Epithelial cell of esophagus (primary cell): Measurements from ENCODE around the gene LAMP2.

ENCODE experiments used
- DNase-seq: peaks from one replicate; pipeline ENCODE4 v3.0.0; 2010; ENCODE audit warnings: low read depth
- H3K4me3 ChIP-seq: 2 replicates; pipeline ENCODE4 v1.5.1; 2011; ENCODE audit warnings: mild to moderate bottlenecking, low read length, control low read depth
- TF ChIP-seq, protein P1 (sequence below): IDR thresholded peaks from 2 replicates; pipeline ENCODE4 v1.5.1; 2011; ENCODE audit warnings: low read depth, mild to moderate bottlenecking, low read length, control low read depth, inconsistent platforms; ENCODE audit not compliant: insufficient read depth; ENCODE audit errors: missing control alignments

LAMP2 gene

DNA sequence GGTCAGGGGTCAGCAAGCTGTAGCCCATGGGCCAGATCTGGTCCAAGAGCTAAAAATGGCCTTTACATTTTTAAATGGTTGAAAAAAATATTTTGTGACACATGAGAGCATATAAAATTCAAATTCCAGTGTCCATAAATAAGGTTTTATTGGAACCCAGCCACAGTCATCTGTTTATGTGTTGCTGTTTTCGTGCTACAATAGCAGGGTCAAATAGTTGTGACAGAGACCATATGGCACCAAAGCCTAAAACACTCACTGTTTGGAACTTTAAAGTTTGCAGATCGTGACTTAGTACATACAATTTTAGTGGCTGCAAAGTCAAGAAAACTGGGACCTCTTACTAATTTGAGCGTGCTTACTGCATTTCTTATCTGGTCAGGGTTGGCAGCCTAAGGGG is 29.2 kb downstream of the LAMP2 start:
- TF ChIP-seq, protein P1, sequence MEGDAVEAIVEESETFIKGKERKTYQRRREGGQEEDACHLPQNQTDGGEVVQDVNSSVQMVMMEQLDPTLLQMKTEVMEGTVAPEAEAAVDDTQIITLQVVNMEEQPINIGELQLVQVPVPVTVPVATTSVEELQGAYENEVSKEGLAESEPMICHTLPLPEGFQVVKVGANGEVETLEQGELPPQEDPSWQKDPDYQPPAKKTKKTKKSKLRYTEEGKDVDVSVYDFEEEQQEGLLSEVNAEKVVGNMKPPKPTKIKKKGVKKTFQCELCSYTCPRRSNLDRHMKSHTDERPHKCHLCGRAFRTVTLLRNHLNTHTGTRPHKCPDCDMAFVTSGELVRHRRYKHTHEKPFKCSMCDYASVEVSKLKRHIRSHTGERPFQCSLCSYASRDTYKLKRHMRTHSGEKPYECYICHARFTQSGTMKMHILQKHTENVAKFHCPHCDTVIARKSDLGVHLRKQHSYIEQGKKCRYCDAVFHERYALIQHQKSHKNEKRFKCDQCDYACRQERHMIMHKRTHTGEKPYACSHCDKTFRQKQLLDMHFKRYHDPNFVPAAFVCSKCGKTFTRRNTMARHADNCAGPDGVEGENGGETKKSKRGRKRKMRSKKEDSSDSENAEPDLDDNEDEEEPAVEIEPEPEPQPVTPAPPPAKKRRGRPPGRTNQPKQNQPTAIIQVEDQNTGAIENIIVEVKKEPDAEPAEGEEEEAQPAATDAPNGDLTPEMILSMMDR, result no peak
- no peak overlapping the region for H3K4me3 ChIP-seq
- DNase-seq, result no peak

DNA sequence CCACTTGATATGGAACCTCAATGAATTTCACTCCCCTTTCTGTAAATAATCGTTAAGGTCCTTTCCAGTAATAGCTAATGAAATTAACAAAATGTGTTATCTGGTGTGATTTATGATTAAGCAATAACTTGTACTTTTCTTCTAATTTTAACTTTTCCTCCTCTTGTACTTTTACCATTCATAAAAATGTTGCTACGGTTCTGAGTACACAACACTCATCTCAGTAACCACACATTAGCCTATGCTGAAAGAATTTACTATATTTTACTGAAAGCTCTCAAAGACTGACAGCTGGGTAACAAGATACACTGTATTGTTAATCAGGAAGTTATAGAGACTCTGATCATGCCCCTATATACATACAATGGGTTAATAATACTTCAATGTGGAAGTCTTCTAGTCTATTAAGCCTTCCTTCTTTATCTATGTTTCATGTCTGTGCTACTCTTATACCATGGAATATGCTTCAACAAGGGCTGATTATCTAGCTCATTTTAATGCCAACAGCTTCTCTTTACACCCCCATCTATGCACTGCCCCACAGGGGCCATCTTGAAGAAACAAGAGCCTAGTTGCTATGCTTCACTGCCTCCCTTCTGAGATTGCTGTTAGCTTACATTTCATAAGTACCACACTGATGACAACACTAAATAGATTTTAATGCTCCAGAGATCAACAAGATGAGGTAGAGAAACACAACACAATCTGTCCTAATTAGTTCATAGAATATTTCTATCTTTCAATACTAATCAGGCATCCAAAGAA is 39.1 kb downstream of the LAMP2 start:
- TF ChIP-seq, protein P1, result no peak
- DNase-seq, result no peak
- H3K4me3 ChIP-seq, result no peak overlapping the region

DNA sequence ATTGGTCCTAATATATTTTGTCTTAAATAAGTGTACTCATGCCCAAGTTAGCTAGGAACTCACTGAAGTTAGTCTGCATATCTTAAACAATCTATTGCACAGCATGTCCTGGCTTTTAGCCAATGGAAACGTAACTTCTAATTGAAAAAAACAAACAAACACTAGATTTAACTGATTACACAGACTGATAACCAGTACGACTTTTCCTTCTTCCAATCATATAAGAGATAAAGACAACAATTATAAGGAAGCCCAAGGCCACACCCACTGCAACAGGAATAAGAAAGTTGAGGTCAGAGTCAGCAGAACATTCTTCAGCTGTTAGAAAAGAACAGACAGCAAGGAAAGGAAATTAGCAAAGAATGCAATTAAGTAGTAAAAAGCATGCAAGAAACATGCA is 40.8 kb downstream of the LAMP2 start:
- H3K4me3 ChIP-seq, result no peak overlapping the region
- peak; percentile 2 for DNase-seq
- TF ChIP-seq, protein P1, result no peak

DNA sequence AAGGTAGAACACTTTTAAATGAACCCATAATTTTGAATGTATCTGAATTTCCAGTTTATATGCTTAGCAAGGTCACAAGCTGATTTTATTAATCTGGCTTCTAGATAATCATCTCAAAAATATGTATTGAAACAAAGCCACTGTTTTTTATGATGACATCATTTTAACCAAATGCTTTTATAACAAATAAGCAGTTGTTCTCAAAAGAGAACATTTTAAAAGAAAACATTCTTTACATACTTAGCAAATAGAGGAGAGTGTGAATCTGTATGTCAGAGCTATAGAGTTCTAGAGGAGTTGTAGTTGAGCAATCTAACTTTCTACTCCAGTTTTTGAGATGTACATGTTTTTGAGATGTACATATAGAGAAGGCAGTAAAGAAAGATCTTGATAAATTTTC is 42.5 kb downstream of the LAMP2 start:
- TF ChIP-seq, protein P1, result no peak
- no peak for DNase-seq
- no peak overlapping the region for H3K4me3 ChIP-seq

DNA sequence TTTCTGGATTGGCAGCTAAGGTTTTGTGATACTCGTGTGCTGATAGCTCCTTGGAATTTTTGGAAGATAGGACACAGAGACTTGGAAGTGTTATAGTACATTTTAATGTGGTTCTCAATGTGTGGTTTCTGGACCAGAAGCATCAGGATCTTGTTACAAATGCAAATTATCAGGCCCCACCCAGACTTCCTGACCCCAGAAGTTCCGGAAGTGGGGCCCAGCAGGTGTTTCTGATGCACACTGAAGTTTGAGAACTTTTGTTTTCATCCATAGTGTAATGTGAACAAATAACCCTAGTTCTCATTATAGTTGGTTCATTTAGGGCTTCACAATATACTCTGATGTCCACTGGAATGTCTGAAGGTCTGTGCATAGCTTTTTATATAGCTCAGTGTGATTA is 49.6 kb downstream of the LAMP2 start:
- no peak overlapping the region for H3K4me3 ChIP-seq
- DNase-seq, result no peak
- TF ChIP-seq, protein P1, result no peak

DNA sequence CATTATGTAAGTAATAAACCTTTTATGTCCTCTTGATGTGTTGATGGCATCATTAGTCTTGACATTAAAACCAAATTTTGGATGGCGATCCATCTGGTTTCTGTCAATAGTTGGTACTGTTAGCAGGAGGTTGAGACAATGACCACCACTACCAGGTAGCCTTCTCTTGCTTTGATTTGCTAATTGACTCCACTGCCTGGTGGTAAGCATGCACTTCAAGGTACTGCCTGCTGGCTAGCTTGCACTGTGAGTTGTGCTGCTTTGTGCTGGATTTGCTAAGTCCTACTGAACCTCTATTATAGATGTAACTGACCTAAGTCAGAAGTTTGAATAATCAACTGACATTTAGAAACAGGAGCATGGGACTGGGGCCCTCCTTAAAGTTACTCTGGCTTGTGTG is 60.9 kb downstream of the LAMP2 start:
- no peak for DNase-seq
- H3K4me3 ChIP-seq, result no peak overlapping the region
- TF ChIP-seq, protein P1, result no peak

DNA sequence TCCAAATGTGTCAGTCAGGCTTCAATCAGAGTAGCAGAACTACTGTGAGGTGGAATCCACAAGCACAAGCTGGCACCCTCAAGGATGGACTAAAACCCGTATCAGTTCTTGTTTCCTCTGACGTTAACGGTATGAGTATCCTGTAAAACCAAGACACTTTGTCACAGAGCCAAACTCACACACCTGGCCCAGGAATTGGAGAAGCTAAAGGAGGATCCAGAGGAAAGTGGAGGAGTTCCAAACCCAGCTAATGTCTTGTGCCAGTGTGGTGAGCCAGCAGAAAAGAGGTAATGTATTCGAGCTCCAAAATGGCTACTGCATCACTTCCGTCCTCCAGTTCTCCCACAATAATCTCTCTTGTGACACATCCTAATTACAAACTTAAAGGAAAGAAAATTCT is 62.5 kb downstream of the LAMP2 start:
- DNase-seq, result no peak
- TF ChIP-seq, protein P1, result no peak
- no peak overlapping the region for H3K4me3 ChIP-seq
